ENCODE data around the gene UNC5C. TPM values are rescaled to one million over a fixed set of nuclear protein-coding genes. Genes with fewer than 3 reads are reported as not detected.

UNC5C gene
- total and polyA plus RNA-seq, 10 of the 15 experiments (the other 5 are each of a cell fraction or from before 2014, with no cell fraction given) = 0.02 to 2.0 (median 0.15) TPM; not detected in 1

DNA sequence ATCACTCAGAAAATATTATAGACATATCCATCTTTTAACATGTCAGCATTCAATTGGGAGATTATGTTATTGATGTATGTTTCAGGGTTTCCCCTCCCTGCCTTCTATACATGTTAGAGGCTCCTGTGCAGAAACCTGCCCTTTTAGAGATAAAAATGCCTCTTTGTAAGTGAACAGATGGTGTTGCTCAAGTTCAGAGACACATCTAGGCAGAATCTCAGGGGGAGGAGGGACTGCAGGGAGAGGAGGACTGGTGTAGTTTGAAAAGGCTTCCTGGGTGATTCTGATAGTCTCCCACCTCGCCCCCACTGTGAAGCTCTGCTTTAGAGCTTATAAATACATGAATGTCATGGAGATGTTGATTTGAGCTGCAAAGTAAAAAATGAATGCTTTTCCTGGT lies 12.0 kb upstream of the UNC5C start:
- no TSS peak for BruUV-seq (replicated peaks)
- RAD21 ChIA-PET (ENCODE audit: unreplicated experiment) = no interaction called here
- CTCF ChIA-PET = no interaction called here

More for the DNA sequence above, 12.0 kb upstream of the UNC5C start:
- DNase-seq (ENCODE audit: low read depth, low spot score) (no peak), FAIRE-seq (no peak), ATAC-seq (no peak)
- SMC1A ChIA-PET (ENCODE audit: uncharacterized antibody, unreplicated experiment) = no interaction called here
- Histone ChIP-seq H3K79me2 (ENCODE audit: control insufficient read depth, insufficient read depth, low read length) (no peaks in the 10 kb centered on the region), H3K27ac (ENCODE audit: control insufficient read depth, insufficient read depth) (no peak overlapping the region), H3K4me3 (no peak overlapping the region), H3K9ac (ENCODE audit: control insufficient read depth, insufficient read depth, low read length) (no peak overlapping the region), H3K27me3 (replicated peaks in 1 of 2; ENCODE audit: control insufficient read depth in 2 of 2, insufficient read depth in 2 of 2, low read length in 1 of 2) (no peaks in the 10 kb centered on the region), H3K36me3 (ENCODE audit: control insufficient read depth in 2 of 2, insufficient read depth in 2 of 2, low read length in 1 of 2) (no peaks in the 10 kb centered on the region), H3K4me1 (ENCODE audit: control insufficient read depth, insufficient read depth, low read length) (no peaks in the 10 kb centered on the region), H3K4me2 (ENCODE audit: control insufficient read depth, insufficient read depth) (no peak overlapping the region), H2AFZ (ENCODE audit: control insufficient read depth, low read depth, low read length) (no peak overlapping the region), H4K20me1 (ENCODE audit: control insufficient read depth, insufficient read depth) (no peaks in the 10 kb centered on the region), H3K9me3 (replicated peaks; ENCODE audit: control insufficient read depth, insufficient read depth, low read length) (no peaks in the 10 kb centered on the region)
- POLR2A ChIA-PET = no interaction called here
- in situ Hi-C loops (cut with MboI) = no loop called here
- intact Hi-C loops (cut with micrococcal nuclease; ENCODE audit: unreplicated experiment) = no loop called here
- TF ChIP-seq PAX8 (IDR thresholded peaks at IDR 0.05) (no peak), RCOR1 (conservative IDR thresholded peaks at IDR 0.05; ENCODE audit: low read depth, low read length) (no peak), EZH2 (IDR thresholded peaks at IDR 0.05; ENCODE audit: borderline replicate concordance, control insufficient read depth, low read depth, low read length) (no peak), ZNF384 (IDR thresholded peaks at IDR 0.05; ENCODE audit: borderline replicate concordance, low read depth, low read length) (no peak), FOS (IDR thresholded peaks at IDR 0.05; ENCODE audit: borderline replicate concordance, extremely low read depth, insufficient read length) (no peak), POLR2AphosphoS5 (IDR thresholded peaks at IDR 0.05; ENCODE audit: low read length) (no peak), RBBP5 (conservative IDR thresholded peaks at IDR 0.05) (no peak), TCF3 (IDR thresholded peaks at IDR 0.05; ENCODE audit: borderline replicate concordance, insufficient read depth, low read depth, low read length) (no peak), CEBPB (IDR thresholded peaks at IDR 0.05; ENCODE audit: borderline replicate concordance in 1 of 2, low read depth in 2 of 2, low read length in 2 of 2) (no peak), SMAD1 (IDR thresholded peaks at IDR 0.05; ENCODE audit: low read depth, partially characterized antibody) (no peak), POU2F2 (IDR thresholded peaks at IDR 0.05; ENCODE audit: borderline replicate concordance, low read depth, low read length) (no peak), TAF1 (IDR thresholded peaks at IDR 0.05; ENCODE audit: borderline replicate concordance, low read depth, low read length) (no peak), KLF5 (IDR thresholded peaks at IDR 0.05; ENCODE audit: partially characterized antibody) (no peak), NR2F1 (conservative IDR thresholded peaks at IDR 0.05) (no peak)
- TF ChIP-seq, protein P1, sequence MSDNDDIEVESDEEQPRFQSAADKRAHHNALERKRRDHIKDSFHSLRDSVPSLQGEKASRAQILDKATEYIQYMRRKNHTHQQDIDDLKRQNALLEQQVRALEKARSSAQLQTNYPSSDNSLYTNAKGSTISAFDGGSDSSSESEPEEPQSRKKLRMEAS (IDR thresholded peaks at IDR 0.05; ENCODE audit: low read depth, low read length) = no peak
- TF ChIP-seq, protein P2, sequence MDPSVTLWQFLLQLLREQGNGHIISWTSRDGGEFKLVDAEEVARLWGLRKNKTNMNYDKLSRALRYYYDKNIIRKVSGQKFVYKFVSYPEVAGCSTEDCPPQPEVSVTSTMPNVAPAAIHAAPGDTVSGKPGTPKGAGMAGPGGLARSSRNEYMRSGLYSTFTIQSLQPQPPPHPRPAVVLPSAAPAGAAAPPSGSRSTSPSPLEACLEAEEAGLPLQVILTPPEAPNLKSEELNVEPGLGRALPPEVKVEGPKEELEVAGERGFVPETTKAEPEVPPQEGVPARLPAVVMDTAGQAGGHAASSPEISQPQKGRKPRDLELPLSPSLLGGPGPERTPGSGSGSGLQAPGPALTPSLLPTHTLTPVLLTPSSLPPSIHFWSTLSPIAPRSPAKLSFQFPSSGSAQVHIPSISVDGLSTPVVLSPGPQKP (IDR thresholded peaks at IDR 0.05; ENCODE audit: low read depth, low read length) = no peak
- TF ChIP-seq, protein P3, sequence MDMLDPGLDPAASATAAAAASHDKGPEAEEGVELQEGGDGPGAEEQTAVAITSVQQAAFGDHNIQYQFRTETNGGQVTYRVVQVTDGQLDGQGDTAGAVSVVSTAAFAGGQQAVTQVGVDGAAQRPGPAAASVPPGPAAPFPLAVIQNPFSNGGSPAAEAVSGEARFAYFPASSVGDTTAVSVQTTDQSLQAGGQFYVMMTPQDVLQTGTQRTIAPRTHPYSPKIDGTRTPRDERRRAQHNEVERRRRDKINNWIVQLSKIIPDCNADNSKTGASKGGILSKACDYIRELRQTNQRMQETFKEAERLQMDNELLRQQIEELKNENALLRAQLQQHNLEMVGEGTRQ (IDR thresholded peaks at IDR 0.05; ENCODE audit: borderline replicate concordance, low read depth, low read length) = no peak
- TF ChIP-seq, protein P4, sequence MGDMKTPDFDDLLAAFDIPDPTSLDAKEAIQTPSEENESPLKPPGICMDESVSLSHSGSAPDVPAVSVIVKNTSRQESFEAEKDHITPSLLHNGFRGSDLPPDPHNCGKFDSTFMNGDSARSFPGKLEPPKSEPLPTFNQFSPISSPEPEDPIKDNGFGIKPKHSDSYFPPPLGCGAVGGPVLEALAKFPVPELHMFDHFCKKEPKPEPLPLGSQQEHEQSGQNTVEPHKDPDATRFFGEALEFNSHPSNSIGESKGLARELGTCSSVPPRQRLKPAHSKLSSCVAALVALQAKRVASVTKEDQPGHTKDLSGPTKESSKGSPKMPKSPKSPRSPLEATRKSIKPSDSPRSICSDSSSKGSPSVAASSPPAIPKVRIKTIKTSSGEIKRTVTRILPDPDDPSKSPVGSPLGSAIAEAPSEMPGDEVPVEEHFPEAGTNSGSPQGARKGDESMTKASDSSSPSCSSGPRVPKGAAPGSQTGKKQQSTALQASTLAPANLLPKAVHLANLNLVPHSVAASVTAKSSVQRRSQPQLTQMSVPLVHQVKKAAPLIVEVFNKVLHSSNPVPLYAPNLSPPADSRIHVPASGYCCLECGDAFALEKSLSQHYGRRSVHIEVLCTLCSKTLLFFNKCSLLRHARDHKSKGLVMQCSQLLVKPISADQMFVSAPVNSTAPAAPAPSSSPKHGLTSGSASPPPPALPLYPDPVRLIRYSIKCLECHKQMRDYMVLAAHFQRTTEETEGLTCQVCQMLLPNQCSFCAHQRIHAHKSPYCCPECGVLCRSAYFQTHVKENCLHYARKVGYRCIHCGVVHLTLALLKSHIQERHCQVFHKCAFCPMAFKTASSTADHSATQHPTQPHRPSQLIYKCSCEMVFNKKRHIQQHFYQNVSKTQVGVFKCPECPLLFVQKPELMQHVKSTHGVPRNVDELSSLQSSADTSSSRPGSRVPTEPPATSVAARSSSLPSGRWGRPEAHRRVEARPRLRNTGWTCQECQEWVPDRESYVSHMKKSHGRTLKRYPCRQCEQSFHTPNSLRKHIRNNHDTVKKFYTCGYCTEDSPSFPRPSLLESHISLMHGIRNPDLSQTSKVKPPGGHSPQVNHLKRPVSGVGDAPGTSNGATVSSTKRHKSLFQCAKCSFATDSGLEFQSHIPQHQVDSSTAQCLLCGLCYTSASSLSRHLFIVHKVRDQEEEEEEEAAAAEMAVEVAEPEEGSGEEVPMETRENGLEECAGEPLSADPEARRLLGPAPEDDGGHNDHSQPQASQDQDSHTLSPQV (IDR thresholded peaks at IDR 0.05) = no peak
- 0% methylated on average over 1 of the region's 1 CpG for WGBS (ENCODE audit: insufficient coverage, insufficient replicate concordance, low lambda C conversion rate, missing lambda C conversion rate)

All from GM12878 (cell line).